SK-N-SH (cell line): Measurements from ENCODE around the gene ABCG1. TPM values are rescaled to one million over a fixed set of nuclear protein-coding genes. Genes with fewer than 3 reads are reported as not detected.

ENCODE experiments used
- CTCF ChIA-PET: fragments of 300-600, 350-600 bp; formaldehyde crosslinking; extraction: SDS; loops from one replicate; lab custom pipeline; 2021; lab: Yijun Ruan, JAX
- POLR2A ChIA-PET: fragments of 350-600 bp; sonication (Branson Sonifier 250); formaldehyde crosslinking; extraction: SDS; loops from one replicate; lab custom pipeline; 2020; ENCODE audit warnings: antibody characterized with exemption, inconsistent platforms; lab: Yijun Ruan, JAX
- DNase-seq: peaks from one replicate; pipeline ENCODE4 v3.0.0; 2012
- H2AFZ ChIP-seq: fragments of 200-600 bp; sonication (generic); 2 replicates; pipeline ENCODE4 v1.8.1; 2016; ENCODE audit warnings: antibody characterized with exemption, mild to moderate bottlenecking, low read depth
- H3F3A ChIP-seq: fragments of 200-600 bp; sonication (generic); replicated peaks from 2 replicates; pipeline ENCODE3; 2016; ENCODE audit warnings: antibody characterized with exemption, mild to moderate bottlenecking; ENCODE audit not compliant: insufficient read depth
- H3K27ac ChIP-seq, 2 experiments: fragments of 200-500 bp in 1 of 2; fragments of 200-600 bp in 1 of 2; sonication (Bioruptor generic) in 1 of 2; sonication (generic), shearing (Covaris generic) in 1 of 2; 2 replicates each; pipeline versions ENCODE4 v1.5.1 to v1.6.1; 2014 to 2016; ENCODE audit warnings: low read depth in 2 of 2, inconsistent platforms in 1 of 2, low read length in 1 of 2, mild to moderate bottlenecking in 1 of 2, mixed read lengths in 1 of 2
- H3K27me3 ChIP-seq: fragments of 200-600 bp; sonication (generic), shearing (Covaris generic); 2 replicates; pipeline ENCODE4 v1.6.1; 2016; ENCODE audit warnings: mixed run types; ENCODE audit not compliant: insufficient read depth
- H3K36me3 ChIP-seq, 2 experiments: fragments of 200-500 bp in 1 of 2; fragments of 200-600 bp in 1 of 2; sonication (Bioruptor generic) in 1 of 2; sonication (generic) in 1 of 2; replicated peaks in 1 of 2; 2 replicates each; pipeline versions ENCODE3 to v1.5.1; 2014 to 2016; ENCODE audit warnings: low read length in 1 of 2, mild to moderate bottlenecking in 1 of 2; ENCODE audit not compliant: insufficient read depth in 2 of 2, control insufficient read depth in 1 of 2
- H3K4me1 ChIP-seq, 2 experiments: fragments of 200-500 bp in 1 of 2; fragments of 200-600 bp in 1 of 2; sonication (Bioruptor generic) in 1 of 2; sonication (generic), shearing (Covaris generic) in 1 of 2; 2 replicates each; pipeline versions ENCODE4 v1.5.1 to v1.6.1; 2014 to 2016; ENCODE audit warnings: low read depth in 1 of 2, low read length in 1 of 2, mixed run types in 1 of 2; ENCODE audit not compliant: insufficient read depth in 2 of 2, control insufficient read depth in 1 of 2
- H3K4me2 ChIP-seq: fragments of 200-600 bp; sonication (generic), shearing (Covaris generic); 2 replicates; pipeline ENCODE4 v1.6.1; 2017; ENCODE audit warnings: mixed run types
- H3K4me3 ChIP-seq, 2 experiments: fragments of 200-500 bp in 1 of 2; fragments of 200-600 bp in 1 of 2; sonication (Bioruptor generic) in 1 of 2; sonication (generic), shearing (Covaris generic) in 1 of 2; 2 replicates each; pipeline versions ENCODE4 v1.5.1 to v1.8.1; 2014 to 2016; ENCODE audit warnings: low read depth in 2 of 2, inconsistent platforms in 1 of 2, low read length in 1 of 2, mild to moderate bottlenecking in 1 of 2, mixed read lengths in 1 of 2, moderate library complexity in 1 of 2
- H3K79me2 ChIP-seq: fragments of 200-600 bp; sonication (generic); 2 replicates; pipeline ENCODE4 v1.8.1; 2017; ENCODE audit warnings: mild to moderate bottlenecking; ENCODE audit not compliant: insufficient read depth
- H3K9ac ChIP-seq: fragments of 200-600 bp; sonication (generic); 2 replicates; pipeline ENCODE4 v1.6.1; 2017; ENCODE audit warnings: mixed run types
- H3K9me2 ChIP-seq: fragments of 200-600 bp; sonication (generic); 2 replicates; pipeline ENCODE4 v1.6.1; 2017; ENCODE audit warnings: mixed run types
- H3K9me3 ChIP-seq: fragments of 200-600 bp; sonication (generic); 2 replicates; pipeline ENCODE4 v1.6.1; 2017; ENCODE audit warnings: mixed run types, mild to moderate bottlenecking, moderate library complexity
- H4K20me1 ChIP-seq: fragments of 200-600 bp; sonication (generic); 2 replicates; pipeline ENCODE4 v1.6.1; 2017; ENCODE audit warnings: mild to moderate bottlenecking, mixed run types; ENCODE audit not compliant: insufficient read depth
- CHD2 ChIP-seq: fragments of 150-350 bp; IDR thresholded peaks from 2 replicates; pipeline ENCODE4 v1.6.1; 2018; ENCODE audit warnings: low read length; ENCODE audit not compliant: partially characterized antibody
- EP300 ChIP-seq, 2 experiments: IDR thresholded peaks; 2 replicates each; pipeline versions ENCODE4 v1.4.0 to v1.6.1; 2012; ENCODE audit warnings: borderline replicate concordance in 1 of 2, low read depth in 1 of 2, low read length in 1 of 2
- FOSL2 ChIP-seq: IDR thresholded peaks from 2 replicates; pipeline ENCODE4 v1.4.0; 2012; ENCODE audit warnings: low read depth, mild to moderate bottlenecking, moderate library complexity, borderline replicate concordance
- MEF2A ChIP-seq: IDR thresholded peaks from 2 replicates; pipeline ENCODE4 v1.4.0; 2012; ENCODE audit warnings: low read depth, borderline replicate concordance
- NFIC ChIP-seq: IDR thresholded peaks from 2 replicates; pipeline ENCODE4 v1.4.0; 2012; ENCODE audit warnings: borderline replicate concordance
- NRF1 ChIP-seq: IDR thresholded peaks from 2 replicates; pipeline ENCODE4 v1.6.1; 2012; ENCODE audit warnings: low read depth, mild to moderate bottlenecking, low read length
- REST ChIP-seq: IDR thresholded peaks from 2 replicates; pipeline ENCODE4 v1.6.1; 2012; ENCODE audit warnings: mild to moderate bottlenecking, low read depth, low read length, moderate library complexity
- RFX5 ChIP-seq: IDR thresholded peaks from 2 replicates; pipeline ENCODE4 v1.6.1; 2012; ENCODE audit warnings: mild to moderate bottlenecking, improper control_type of control experiment, low read length
- RXRA ChIP-seq: IDR thresholded peaks from 2 replicates; pipeline ENCODE4 v1.4.0; 2012; ENCODE audit warnings: low read depth, mild to moderate bottlenecking, borderline replicate concordance
- USF1 ChIP-seq: IDR thresholded peaks from 2 replicates; pipeline ENCODE4 v1.4.0; 2012; ENCODE audit warnings: low read depth, borderline replicate concordance
- USF2 ChIP-seq: fragments of 150-350 bp; IDR thresholded peaks from 2 replicates; pipeline ENCODE4 v1.6.1; 2017; ENCODE audit warnings: antibody characterized with exemption, low read length, low read depth, borderline replicate concordance
- WGBS: methylation state at CpG from one replicate; pipeline ENCODE4 v1.1.6; 2017; ENCODE audit warnings: low lambda C conversion rate; 5-methylcytosine and 5-hydroxymethylcytosine counted together
- polyA plus RNA-seq, 3 experiments: library from polyadenylated mRNA; depleted of rRNA; stranded (reverse); fragments of >200 nt; gene quantifications; 2 replicates each; pipeline ENCODE4 v1.2.3, GENCODE V29; 2012

Gene ABCG1
- polyA plus RNA-seq, 1 of the 3 experiments (the other 2 are of a cell fraction): 0.07 TPM

GRCh38 chr21:42236693-42237092, 17.8 kb downstream of the ABCG1 start:
- H3K4me2 ChIP-seq: no peak overlapping the region
- H3K27ac ChIP-seq: no peak overlapping the region; a peak in 1 of 4 replicates
- H3K4me3 ChIP-seq: no peak overlapping the region
- H3K36me3 ChIP-seq: no peaks in the 10 kb centered on the region
- ChIA-PET CTCF (interaction anchor here (1.1 to 4.0 kb wide), 3 partner anchors 9 to 73 kb away, joined by 3 to 28 read pairs (median 3); no protein-coding TSS in a partner anchor), POLR2A (no interaction called here)
- TF ChIP-seq USF1: no peak
- TF ChIP-seq REST: no peak
- TF ChIP-seq CHD2: no peak
- TF ChIP-seq RXRA: no peak
- TF ChIP-seq MEF2A: no peak
- no peak for TF ChIP-seq RFX5
- TF ChIP-seq NRF1: no peak
- TF ChIP-seq EP300 (IDR thresholded peaks at IDR 0.05; ENCODE audit: borderline replicate concordance in 1 of 2, low read depth in 1 of 2, low read length in 1 of 2): no peak
- no peak for TF ChIP-seq NFIC
- H3K27me3 ChIP-seq: peaks cover 6% of the 10 kb centered on the region; the same call in 1 of the 2 replicates
- H2AFZ ChIP-seq: no peak overlapping the region
- no peaks in the 10 kb centered on the region for H4K20me1 ChIP-seq
- WGBS: 62% methylated on average over 3 of the region's 3 CpGs
- H3K9me2 ChIP-seq: no peaks in the 10 kb centered on the region
- no peaks in the 10 kb centered on the region for H3K9me3 ChIP-seq
- no peak for DNase-seq
- H3F3A ChIP-seq: no peaks in the 10 kb centered on the region
- no peaks in the 10 kb centered on the region for H3K79me2 ChIP-seq
- H3K9ac ChIP-seq: no peak overlapping the region
- H3K4me1 ChIP-seq: peaks cover 8 to 46% of the 10 kb centered on the region in 2 experiments; a peak in 3 of 4 replicates

GRCh38 chr21:42237161-42237560, 18.2 kb downstream of the ABCG1 start:
- Histone ChIP-seq H3K9me3 (no peaks in the 10 kb centered on the region), H3K9me2 (no peaks in the 10 kb centered on the region), H3K27me3 (peaks cover 6% of the 10 kb centered on the region; the same call in 1 of the 2 replicates), H3K9ac (no peak overlapping the region), H2AFZ (no peak overlapping the region), H3K36me3 (no peaks in the 10 kb centered on the region), H3K27ac (no peak overlapping the region), H3K4me2 (no peak overlapping the region), H3K79me2 (no peaks in the 10 kb centered on the region), H3F3A (no peaks in the 10 kb centered on the region), H4K20me1 (no peaks in the 10 kb centered on the region), H3K4me3 (no peak overlapping the region), H3K4me1 (peaks cover 8 to 46% of the 10 kb centered on the region in 2 experiments; a peak in 3 of 4 replicates)
- DNase-seq: no peak
- ChIA-PET POLR2A (no interaction called here), CTCF (interaction anchor here (1.1 to 2.0 kb wide), 3 partner anchors 9 to 73 kb away, joined by 3 to 5 read pairs (median 3); no protein-coding TSS in a partner anchor)
- 48% methylated on average over 5 of the region's 5 CpGs for WGBS
- no peak for TF ChIP-seq USF2
- TF ChIP-seq FOSL2: no peak
